Camera-type eye (tissue), 1 donor: Measurements from ENCODE around the gene CCDC71. TPM values are rescaled to one million over a fixed set of nuclear protein-coding genes. Genes with fewer than 3 reads are reported as not detected.

ENCODE experiments used
- total RNA-seq: library from RNA; depleted of rRNA; stranded (reverse); fragments of >200 nt; gene quantifications from one replicate; pipeline ENCODE4 v1.2.3, GENCODE V29; 2014

The CCDC71 gene
- 29.8 TPM for total RNA-seq

GRCh38 chr3:49165771-49166751 is at the start of gene CCDC71:
Gene CCDC71 (minus strand): TSS chr3:49166331. CDS start chr3:49164208, 2,123 bp downstream.

GRCh38 chr3:49171119-49171774 is 5.1 kb upstream of the CCDC71 start, which contains the start of gene KLHDC8B:
Gene KLHDC8B (plus strand): TSS chr3:49171598. CDS start chr3:49172770, 1,172 bp downstream.

GRCh38 chr3:49132437-49133225 is 33.5 kb downstream of the CCDC71 start, which contains the start of gene LAMB2:
Gene LAMB2 (minus strand): TSS chr3:49133050. CDS start chr3:49132867, 183 bp downstream.

GRCh38 chr3:49120438-49121131 is 45.5 kb downstream of the CCDC71 start, which contains the start of gene USP19:
Gene USP19 (minus strand): TSS chr3:49120823. CDS start chr3:49119145, 1,678 bp downstream.

Other genes with a start within 250 kb of the CCDC71 start
- 109 TPM for gene ARIH2, start 247.5 kb downstream of the CCDC71 start, total RNA-seq
- gene P4HTM, start 176.1 kb downstream of the CCDC71 start, total RNA-seq: 61.0 TPM
- gene WDR6, start 158.9 kb downstream of the CCDC71 start, total RNA-seq: 154 TPM
- 42.4 TPM for gene DALRD3, start 147.8 kb downstream of the CCDC71 start, total RNA-seq
- 51.6 TPM for gene NDUFAF3, start 144.2 kb downstream of the CCDC71 start, total RNA-seq
- 126 TPM for gene IMPDH2, start 136.9 kb downstream of the CCDC71 start, total RNA-seq
- 102 TPM for gene QRICH1, start 72.3 kb downstream of the CCDC71 start, total RNA-seq
- 268 TPM for gene QARS1, start 61.6 kb downstream of the CCDC71 start, total RNA-seq
- gene USP19, start 45.5 kb downstream of the CCDC71 start, total RNA-seq: 81.2 TPM
- gene LAMB2, start 33.3 kb downstream of the CCDC71 start, total RNA-seq: 450 TPM
- 49.9 TPM for gene KLHDC8B, start 5.3 kb upstream of the CCDC71 start, total RNA-seq
- 7.5 TPM for gene C3orf62, start 110.9 kb upstream of the CCDC71 start, total RNA-seq
- gene USP4, start 173.7 kb upstream of the CCDC71 start, total RNA-seq: 40.5 TPM
- gene GPX1, start 192.0 kb upstream of the CCDC71 start, total RNA-seq: 48.3 TPM
- gene RHOA, start 245.6 kb upstream of the CCDC71 start, total RNA-seq: 345 TPM
- 20.6 TPM for gene TCTA, start 246.1 kb upstream of the CCDC71 start, total RNA-seq